HG02973 (cell line): ENCODE measurements around the gene GSTP1.
"Not testable (repeated sequence)": the region's sequence is repeated elsewhere in the genome, so short reads cannot be mapped to it uniquely, and the experiment has no call there.

Source experiments
- ATAC-seq: cut with Tn5 transposase; IDR thresholded peaks from one replicate; pipeline ENCODE4 v1.9.1; 2021; ENCODE audit warnings: moderate library complexity; ENCODE audit not compliant: unreplicated experiment

The GSTP1 gene

GRCh38 chr11:67613313-67613959 is 29.8 kb downstream of the GSTP1 start:
- no peak for ATAC-seq

GRCh38 chr11:67613960-67614715 is 30.5 kb downstream of the GSTP1 start:
- ATAC-seq: peak; percentile 66

- ATAC-seq: no peak
Observed at GRCh38 chr11:67614730-67615714, 31.4 kb downstream of the GSTP1 start.

GRCh38 chr11:67615728-67616430 is 32.3 kb downstream of the GSTP1 start:
- no peak for ATAC-seq

- no peak for ATAC-seq
Observed at GRCh38 chr11:67616431-67617242, 33.0 kb downstream of the GSTP1 start.

- no peak for ATAC-seq
Observed at GRCh38 chr11:67617243-67617953, 33.8 kb downstream of the GSTP1 start.

- not testable (repeated sequence) for ATAC-seq
Observed at GRCh38 chr11:67618901-67619659, 35.5 kb downstream of the GSTP1 start.

- not testable (repeated sequence) for ATAC-seq
Observed at GRCh38 chr11:67619683-67620618, 36.3 kb downstream of the GSTP1 start.

- not testable (repeated sequence) for ATAC-seq
Observed at GRCh38 chr11:67620621-67621020, 37.0 kb downstream of the GSTP1 start.

GRCh38 chr11:67621928-67622327 is 38.3 kb downstream of the GSTP1 start:
- not testable (repeated sequence) for ATAC-seq

GRCh38 chr11:67622905-67623304 is 39.3 kb downstream of the GSTP1 start:
- ATAC-seq: not testable (repeated sequence)

GRCh38 chr11:67623795-67624194 is 40.2 kb downstream of the GSTP1 start:
- not testable (repeated sequence) for ATAC-seq

- ATAC-seq: not testable (repeated sequence)
Observed at GRCh38 chr11:67626131-67626833, 42.7 kb downstream of the GSTP1 start.

- ATAC-seq: no peak
Observed at GRCh38 chr11:67626970-67627369, 43.4 kb downstream of the GSTP1 start.

- ATAC-seq: no peak
Observed at GRCh38 chr11:67627441-67627811, 43.8 kb downstream of the GSTP1 start.

- no peak for ATAC-seq
Observed at GRCh38 chr11:67627812-67628624, 44.4 kb downstream of the GSTP1 start.
